SK-N-SH treated with all-trans-retinoic acid at 6 μM for 48 hours (cell line): Measurements from ENCODE around the gene OPRM1.
"Not testable (repeated sequence)": the region's sequence is repeated elsewhere in the genome, so short reads cannot be mapped to it uniquely, and the experiment has no call there.

Experiments used
- ATAC-seq: fragments of 200-7000 bp; cut with Tn5 transposase; 3 replicates; pipeline ENCODE4 v1.9.1; 2020; ENCODE audit warnings: mild to moderate bottlenecking, moderate library complexity
- ARNTL ChIP-seq: fragments of 450-650 bp; formaldehyde crosslinking; IDR thresholded peaks from 2 replicates; pipeline ENCODE4 v1.5.0; 2020; ENCODE audit warnings: low read depth, mild to moderate bottlenecking, moderate library complexity, borderline replicate concordance
- BACH2 ChIP-seq: fragments of 250-450 bp; sonication (Bioruptor Pico); IDR thresholded peaks from 2 replicates; pipeline ENCODE4 v1.9.0; 2021; ENCODE audit warnings: mild to moderate bottlenecking, borderline replicate concordance
- CREB5 ChIP-seq: fragments of 250-450 bp; sonication (Bioruptor Pico); IDR thresholded peaks from 2 replicates; pipeline ENCODE4 v1.5.1; 2020; ENCODE audit warnings: low read depth, mild to moderate bottlenecking, moderate library complexity
- CSDC2 ChIP-seq: fragments of 250-450 bp; sonication (Bioruptor Pico); IDR thresholded peaks from 2 replicates; pipeline ENCODE4 v1.5.0; 2020; ENCODE audit warnings: mild to moderate bottlenecking, moderate library complexity
- CSRNP3 ChIP-seq: fragments of 250-450 bp; sonication (Bioruptor Pico); IDR thresholded peaks from 2 replicates; pipeline ENCODE4 v1.5.1; 2021; ENCODE audit warnings: mild to moderate bottlenecking, moderate library complexity
- ESRRG ChIP-seq: fragments of 250-450 bp; sonication (Bioruptor Pico); IDR thresholded peaks from 2 replicates; pipeline ENCODE4 v1.6.1; 2021; ENCODE audit warnings: mild to moderate bottlenecking
- GLIS3 ChIP-seq: fragments of 250-450 bp; sonication (Bioruptor Pico); IDR thresholded peaks from 2 replicates; pipeline ENCODE4 v1.5.0; 2020; ENCODE audit warnings: mild to moderate bottlenecking, moderate library complexity
- ISL1 ChIP-seq: fragments of 250-450 bp; sonication (Bioruptor Pico); IDR thresholded peaks from 2 replicates; pipeline ENCODE4 v2.1.2; 2022; ENCODE audit warnings: mild to moderate bottlenecking, moderate library complexity
- OSR1 ChIP-seq: fragments of 250-450 bp; sonication (Bioruptor Pico); IDR thresholded peaks from 2 replicates; pipeline ENCODE4 v1.8.0; 2022; ENCODE audit warnings: moderate library complexity, mild to moderate bottlenecking, inconsistent platforms
- PATZ1 ChIP-seq: fragments of 250-450 bp; sonication (Bioruptor Pico); IDR thresholded peaks from 2 replicates; pipeline ENCODE4 v1.8.0; 2020; ENCODE audit warnings: mild to moderate bottlenecking, moderate library complexity, borderline replicate concordance
- POU6F1 ChIP-seq: fragments of 250-450 bp; sonication (Bioruptor Pico); IDR thresholded peaks from 2 replicates; pipeline ENCODE4 v1.8.0; 2021; ENCODE audit warnings: low read depth, mild to moderate bottlenecking, moderate library complexity, borderline replicate concordance
- PPARA ChIP-seq: fragments of 250-450 bp; sonication (Bioruptor Pico); IDR thresholded peaks from 2 replicates; pipeline ENCODE4 v1.5.0; 2020; ENCODE audit warnings: mild to moderate bottlenecking, borderline replicate concordance
- RARB ChIP-seq: fragments of 250-450 bp; sonication (Bioruptor Pico); IDR thresholded peaks from 2 replicates; pipeline ENCODE4 v1.8.0; 2021; ENCODE audit warnings: mild to moderate bottlenecking, moderate library complexity
- SNAI2 ChIP-seq: fragments of 250-450 bp; sonication (Bioruptor Pico); IDR thresholded peaks from 2 replicates; pipeline ENCODE4 v1.5.0; 2020; ENCODE audit warnings: mild to moderate bottlenecking, moderate library complexity
- TCF4 ChIP-seq: fragments of 250-450 bp; sonication (Bioruptor Pico); IDR thresholded peaks from 2 replicates; pipeline ENCODE4 v1.8.0; 2021; ENCODE audit warnings: mild to moderate bottlenecking, moderate library complexity, borderline replicate concordance
- TOX ChIP-seq: fragments of 250-450 bp; sonication (Bioruptor Pico); IDR thresholded peaks from 2 replicates; pipeline ENCODE4 v1.8.0; 2021; ENCODE audit warnings: mild to moderate bottlenecking, moderate library complexity, borderline replicate concordance
- TSHZ2 ChIP-seq: fragments of 250-450 bp; sonication (Bioruptor Pico); IDR thresholded peaks from 2 replicates; pipeline ENCODE4 v1.5.0; 2020; ENCODE audit warnings: mild to moderate bottlenecking, moderate library complexity
- ZC3H10 ChIP-seq: fragments of 250-450 bp; sonication (Bioruptor Pico); IDR thresholded peaks from 2 replicates; pipeline ENCODE4 v1.5.1; 2021; ENCODE audit warnings: mild to moderate bottlenecking, moderate library complexity
- ZFP3 ChIP-seq: fragments of 250-450 bp; sonication (Bioruptor Pico); IDR thresholded peaks from 2 replicates; pipeline ENCODE4 v1.5.0; 2020; ENCODE audit warnings: mild to moderate bottlenecking, moderate library complexity
- ZFP30 ChIP-seq: fragments of 450-650 bp; formaldehyde crosslinking; IDR thresholded peaks from 2 replicates; pipeline ENCODE4 v1.5.0; 2022; ENCODE audit warnings: mild to moderate bottlenecking, moderate library complexity
- ZNF565 ChIP-seq: fragments of 450-650 bp; formaldehyde crosslinking; conservative IDR thresholded peaks from 2 replicates; pipeline ENCODE4 v1.5.0; 2020; ENCODE audit warnings: low read depth, mild to moderate bottlenecking, moderate library complexity
- ZNF70 ChIP-seq: fragments of 450-650 bp; formaldehyde crosslinking; IDR thresholded peaks from 2 replicates; pipeline ENCODE4 v1.5.0; 2020; ENCODE audit warnings: mild to moderate bottlenecking, moderate library complexity
- ZNF8 ChIP-seq: fragments of 450-650 bp; formaldehyde crosslinking; IDR thresholded peaks from 2 replicates; pipeline ENCODE4 v1.5.0; 2020; ENCODE audit warnings: mild to moderate bottlenecking, moderate library complexity

OPRM1 gene

DNA sequence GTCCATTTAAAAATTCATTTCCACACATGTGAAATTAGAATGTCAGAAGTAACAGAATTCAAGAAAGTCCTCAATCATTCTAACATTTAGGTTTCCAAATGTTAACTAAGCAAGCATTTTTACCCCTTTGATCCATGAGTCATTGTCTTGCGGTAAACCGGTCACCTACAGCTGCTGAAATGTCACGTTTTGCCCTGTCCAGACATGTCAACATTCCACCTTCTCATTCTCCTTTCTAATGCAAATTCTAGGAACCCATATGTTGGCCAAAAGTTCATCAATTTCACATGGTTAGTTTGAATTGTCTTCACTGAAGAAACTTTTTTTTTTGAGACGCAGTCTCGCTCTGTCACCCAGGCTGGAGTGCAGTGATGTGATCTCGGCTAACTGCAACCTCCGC, 200.4 kb downstream of the OPRM1 start:
- no peak for ATAC-seq
- TF ChIP-seq CSDC2 (CRISPR knock-in tag) (no peak), ESRRG (CRISPR knock-in tag) (no peak), CSRNP3 (CRISPR knock-in tag) (no peak), GLIS3 (CRISPR knock-in tag) (no peak), TCF4 (CRISPR knock-in tag) (no peak), PATZ1 (CRISPR knock-in tag) (no peak), POU6F1 (CRISPR knock-in tag) (no peak), ZC3H10 (CRISPR knock-in tag) (no peak), PPARA (no peak), TOX (no peak), SNAI2 (no peak), TSHZ2 (CRISPR knock-in tag) (no peak), ZFP30 (CRISPR knock-in tag) (no peak), OSR1 (CRISPR knock-in tag) (no peak), ZNF565 (CRISPR knock-in tag) (no peak), ARNTL (CRISPR knock-in tag) (no peak)

GRCh38 chr6:154241061-154241460, 202.0 kb downstream of the OPRM1 start:
- not testable (repeated sequence) for ATAC-seq

DNA sequence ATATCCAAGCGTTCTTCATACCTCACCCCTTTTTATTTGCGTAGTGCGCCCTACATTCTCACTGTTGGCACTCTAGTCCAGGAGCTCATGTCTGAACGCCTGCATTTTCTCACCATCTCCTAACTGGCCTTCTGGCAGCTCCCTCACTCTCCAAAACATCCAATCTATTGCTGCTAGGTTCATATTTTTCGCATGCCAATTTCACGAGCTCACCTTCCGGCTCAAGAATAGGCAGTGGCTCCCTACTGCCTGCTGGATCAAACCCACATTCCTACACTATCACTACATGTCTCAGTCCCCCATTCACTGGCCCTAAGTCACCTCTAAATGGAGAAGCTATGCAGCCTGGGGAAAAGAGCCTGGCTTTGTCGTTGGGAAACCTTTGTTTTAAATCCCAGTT, 202.5 kb downstream of the OPRM1 start:
- TF ChIP-seq ZFP30 (CRISPR knock-in tag) (no peak), ZNF70 (CRISPR knock-in tag) (no peak), ZNF565 (CRISPR knock-in tag) (no peak), TCF4 (CRISPR knock-in tag) (no peak), ZC3H10 (CRISPR knock-in tag) (no peak), PPARA (no peak), GLIS3 (CRISPR knock-in tag) (no peak), ARNTL (CRISPR knock-in tag) (no peak), SNAI2 (no peak), BACH2 (CRISPR knock-in tag) (no peak), RARB (CRISPR knock-in tag) (no peak)
- ATAC-seq, result no peak

DNA sequence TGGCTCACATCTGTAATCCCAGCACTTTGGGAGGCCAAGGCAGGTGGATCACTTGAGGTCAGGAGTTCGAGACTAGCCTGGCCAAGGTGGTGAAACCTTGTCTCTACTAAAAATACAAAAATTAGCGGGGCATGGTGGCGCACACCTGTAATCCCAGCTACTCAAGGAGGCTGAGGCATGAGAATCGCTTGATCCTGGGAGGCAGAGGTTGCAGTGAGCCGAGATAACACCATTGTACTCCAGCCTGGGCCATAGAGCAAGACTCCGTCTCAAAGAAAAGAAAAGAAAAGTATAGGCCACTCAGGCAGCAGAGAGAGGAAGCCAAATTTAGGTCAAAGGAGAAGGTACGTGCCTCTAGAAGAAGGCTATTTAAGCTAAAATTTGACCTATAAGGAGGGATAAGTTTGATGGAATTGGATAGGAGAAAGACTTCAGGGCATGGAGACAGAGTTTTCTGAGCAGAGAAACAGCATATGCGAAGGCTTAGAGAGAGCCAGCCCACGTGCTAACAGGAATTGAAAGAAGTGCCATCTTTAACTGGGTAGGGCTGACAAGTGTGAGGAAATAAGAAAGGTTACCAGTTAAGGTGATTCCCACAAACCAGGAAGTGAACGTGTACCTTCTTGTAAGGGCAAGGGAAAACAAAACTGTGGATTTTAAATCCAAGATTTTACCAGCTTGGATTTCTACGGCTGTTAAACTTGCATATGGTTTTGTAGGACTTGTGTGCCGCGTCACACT, 203.7 kb downstream of the OPRM1 start:
- ATAC-seq, result no peak
- no peak for TF ChIP-seq ZFP3 (CRISPR knock-in tag)
- TF ChIP-seq POU6F1 (CRISPR knock-in tag), result no peak
- no peak for TF ChIP-seq SNAI2
- TF ChIP-seq BACH2 (CRISPR knock-in tag), result no peak
- no peak for TF ChIP-seq CSRNP3 (CRISPR knock-in tag)
- no peak for TF ChIP-seq ISL1 (CRISPR knock-in tag)
- TF ChIP-seq TOX, result no peak
- no peak for TF ChIP-seq CREB5 (CRISPR knock-in tag)
- TF ChIP-seq ZNF8 (CRISPR knock-in tag), result no peak
- no peak for TF ChIP-seq ZFP30 (CRISPR knock-in tag)
- no peak for TF ChIP-seq ZNF70 (CRISPR knock-in tag)
- no peak for TF ChIP-seq ZC3H10 (CRISPR knock-in tag)
- TF ChIP-seq ARNTL (CRISPR knock-in tag), result no peak
- TF ChIP-seq TCF4 (CRISPR knock-in tag), result no peak
